Fibroblast of mammary gland (primary cell): ENCODE results near the gene PI3.
A peak's percentile ranks its signal among the peaks of the same experiment; 100 is the strongest.

ENCODE experiments used
- DNase-seq: peaks from one replicate; pipeline ENCODE4 v3.0.0-alpha.2; 2010; ENCODE audit warnings: low read depth
- H3K4me3 ChIP-seq: 2 replicates; pipeline ENCODE4 v1.5.1; 2011; ENCODE audit warnings: low read depth, mild to moderate bottlenecking, low read length, moderate library complexity; ENCODE audit not compliant: control insufficient read depth
- CTCF ChIP-seq: conservative IDR thresholded peaks from 2 replicates; pipeline ENCODE4 v1.5.1; 2011; ENCODE audit warnings: low read depth, low read length, inconsistent platforms; ENCODE audit not compliant: control insufficient read depth, insufficient read depth

PI3 gene

GRCh38 chr20:45181639-45182038 is 6.9 kb downstream of the PI3 start:
- peak; percentile 18 for DNase-seq
- TF ChIP-seq CTCF = no peak
- no peak overlapping the region for H3K4me3 ChIP-seq

- no peak overlapping the region for H3K4me3 ChIP-seq
- TF ChIP-seq CTCF = no peak
- DNase-seq = no peak
Observed at GRCh38 chr20:45183084-45183483, 8.4 kb downstream of the PI3 start.

DNA sequence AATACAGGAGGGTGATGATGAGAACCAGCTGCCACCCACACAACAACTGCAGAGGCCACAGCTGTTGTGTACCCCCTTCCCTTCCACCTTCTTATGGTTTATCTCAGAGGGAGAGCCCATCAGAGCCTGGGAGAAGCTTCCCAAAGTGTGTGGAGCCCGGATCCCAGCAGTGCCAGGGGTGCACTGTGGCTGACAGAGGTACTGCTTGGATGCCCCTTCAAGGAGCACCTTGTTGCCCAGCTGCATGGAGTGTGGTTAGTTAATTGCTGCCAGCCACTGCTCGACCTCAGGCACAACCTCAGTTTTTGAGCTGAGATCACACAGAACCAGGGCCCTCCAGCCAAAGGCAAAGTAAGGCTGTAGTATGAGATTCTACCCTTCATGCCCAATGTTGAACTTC is 13.0 kb downstream of the PI3 start:
- TF ChIP-seq CTCF = no peak
- DNase-seq = no peak
- no peak overlapping the region for H3K4me3 ChIP-seq

- no peak for TF ChIP-seq CTCF
- no peak for DNase-seq
- H3K4me3 ChIP-seq = no peak overlapping the region
Observed at GRCh38 chr20:45189067-45189609, 14.4 kb downstream of the PI3 start.

- no peak overlapping the region for H3K4me3 ChIP-seq
- no peak for DNase-seq
- TF ChIP-seq CTCF = no peak
Observed at GRCh38 chr20:45189861-45190260, 15.2 kb downstream of the PI3 start.

DNA sequence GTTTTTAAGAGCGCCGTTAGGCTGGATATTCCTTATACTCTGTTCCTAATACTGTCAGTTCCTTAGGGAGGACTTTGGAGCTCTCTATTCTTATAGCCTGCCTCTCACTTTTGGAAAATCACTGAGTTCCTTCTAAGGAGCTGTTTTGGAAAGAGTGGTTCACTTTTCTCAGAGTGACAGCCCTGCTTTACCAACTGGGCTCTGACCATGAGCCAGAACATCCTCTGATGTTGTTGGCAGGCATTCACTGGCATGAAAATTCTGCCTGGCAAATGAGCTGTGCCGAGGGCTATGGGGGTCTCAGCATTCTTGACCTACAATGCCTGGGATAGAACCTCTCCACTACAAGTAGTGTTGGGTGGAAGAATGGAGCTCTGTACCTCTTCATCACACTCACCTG is 17.2 kb downstream of the PI3 start:
- DNase-seq = no peak
- no peak for TF ChIP-seq CTCF
- H3K4me3 ChIP-seq = no peak overlapping the region

GRCh38 chr20:45193331-45193730 is 18.6 kb downstream of the PI3 start:
- H3K4me3 ChIP-seq = no peak overlapping the region
- no peak for TF ChIP-seq CTCF
- no peak for DNase-seq
